Kidney epithelial cell (primary cell): ENCODE results near the gene SHCBP1L. TPM values are rescaled to one million over a fixed set of nuclear protein-coding genes. Genes with fewer than 3 reads are reported as not detected.

ENCODE experiments used
- DNase-seq: peaks from one replicate; pipeline ENCODE4 v3.0.0-alpha.2; 2010; ENCODE audit warnings: low read depth
- H3K27me3 ChIP-seq: 2 replicates; pipeline ENCODE4 v1.6.0; 2011; ENCODE audit warnings: low read length; ENCODE audit not compliant: control insufficient read depth, insufficient read depth
- H3K36me3 ChIP-seq: 2 replicates; pipeline ENCODE4 v1.5.1; 2011; ENCODE audit warnings: low read length; ENCODE audit not compliant: control insufficient read depth, insufficient read depth
- H3K4me3 ChIP-seq: 2 replicates; pipeline ENCODE4 v1.5.1; 2011; ENCODE audit warnings: low read depth, mild to moderate bottlenecking, control low read depth, low read length
- CTCF ChIP-seq: IDR thresholded peaks from 2 replicates; pipeline ENCODE4 v1.5.1; 2011; ENCODE audit warnings: mild to moderate bottlenecking, moderate library complexity, low read length, control low read depth, inconsistent platforms; ENCODE audit not compliant: insufficient read depth, poor library complexity, severe bottlenecking
- total RNA-seq: library from RNA; depleted of rRNA; stranded (reverse); fragments of >200 nt; gene quantifications from 2 replicates; pipeline ENCODE4 v1.2.3, GENCODE V29; 2015

The SHCBP1L gene
- total RNA-seq, 1 donor from 2014 or later, result 0.17 TPM

- Histone ChIP-seq H3K36me3 (peaks cover 3% of the 10 kb centered on the region), H3K4me3 (no peak overlapping the region)
- no peak for TF ChIP-seq CTCF
These were observed 95.8 kb downstream of the SHCBP1L start for GRCh38 chr1:182857212-182857611.

GRCh38 chr1:182855911-182856310 lies 97.1 kb downstream of the SHCBP1L start:
- H3K4me3 ChIP-seq, result no peak overlapping the region
- peaks cover 3% of the 10 kb centered on the region for H3K36me3 ChIP-seq
- no peak for DNase-seq
- no peaks in the 10 kb centered on the region for H3K27me3 ChIP-seq
- TF ChIP-seq CTCF, result no peak

More at GRCh38 chr1:182857212-182857611, 95.8 kb downstream of the SHCBP1L start:
- no peak for DNase-seq
- no peaks in the 10 kb centered on the region for H3K27me3 ChIP-seq

- no peaks in the 10 kb centered on the region for H3K27me3 ChIP-seq
- H3K4me3 ChIP-seq, result no peak overlapping the region
- no peak for DNase-seq
- TF ChIP-seq CTCF, result no peak
- peaks cover 5% of the 10 kb centered on the region for H3K36me3 ChIP-seq
These were observed 101.1 kb downstream of the SHCBP1L start for GRCh38 chr1:182851825-182852224.

GRCh38 chr1:182850319-182850718 lies 102.6 kb downstream of the SHCBP1L start:
- H3K36me3 ChIP-seq, result peaks cover 6% of the 10 kb centered on the region
- H3K4me3 ChIP-seq, result no peak overlapping the region
- TF ChIP-seq CTCF, result no peak
- DNase-seq, result no peak
- H3K27me3 ChIP-seq, result no peaks in the 10 kb centered on the region

Other genes with a start within 250 kb of the SHCBP1L start
- 2.0 and 2.3 TPM in 2 replicates for gene NPL, start 163.4 kb downstream of the SHCBP1L start, total RNA-seq
- gene DHX9, start 113.8 kb downstream of the SHCBP1L start, total RNA-seq, result 116 and 118 TPM in 2 replicates
- 172 and 207 TPM in 2 replicates for gene LAMC1, start 70.3 kb upstream of the SHCBP1L start, total RNA-seq
- gene LAMC2, start 233.1 kb upstream of the SHCBP1L start, total RNA-seq, result 1,180 and 1,184 TPM in 2 replicates